Measurements from ENCODE around the gene PEA15. TPM values are rescaled to one million over a fixed set of nuclear protein-coding genes. Genes with fewer than 3 reads are reported as not detected.

Gene PEA15
- total RNA-seq, 2 experiments from 2014 or later: 9.4 to 10.3 TPM

DNA sequence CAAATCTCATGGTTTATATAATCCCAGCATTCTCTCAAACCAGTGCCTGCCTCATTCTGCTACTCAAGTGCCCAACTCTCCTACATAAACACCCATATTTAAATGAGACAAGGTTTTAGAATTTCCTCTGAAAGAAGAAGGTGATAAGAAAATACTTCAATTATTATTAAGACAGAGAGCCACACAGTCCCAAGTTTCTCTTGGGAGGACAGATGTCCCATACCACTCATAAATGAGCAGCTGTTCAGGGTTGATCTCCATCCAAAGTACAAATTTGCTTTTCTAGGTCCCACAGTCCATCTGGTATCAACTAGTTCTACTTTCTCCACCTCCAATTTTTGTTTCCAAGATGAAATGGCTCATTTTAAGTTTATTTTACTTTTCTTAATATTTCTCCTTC is 45.8 kb downstream of the PEA15 start:
- no peak overlapping the region for H3K4me3 ChIP-seq (ENCODE audit: low read length)
- H3K9me3 ChIP-seq (ENCODE audit: control insufficient read depth in 1 of 2, insufficient read depth in 1 of 2, low read length in 2 of 2): no peaks in the 10 kb centered on the region
- Mint-ChIP-seq H3K36me3 (ENCODE audit: low read depth) (peaks cover 27% of the 10 kb centered on the region), H3K4me3 (no peak overlapping the region), H3K9me3 (no peaks in the 10 kb centered on the region), H3K4me1 (ENCODE audit: low read depth) (peaks cover 26% of the 10 kb centered on the region), H3K27ac (no peak overlapping the region), H3K27me3 (no peaks in the 10 kb centered on the region)
- intact Hi-C loops (cut with DNase I, micrococcal nuclease): loop anchor here in 1 of 2 experiments (5.0 kb wide), 3 partner anchors 36 to 164 kb away; partner anchors contain the start of genes PEA15 and PEX19
- H3K27ac ChIP-seq (ENCODE audit: low read depth in 1 of 2, low read length in 2 of 2): no peak overlapping the region
- no peak for DNase-seq
- TF ChIP-seq, protein P1, sequence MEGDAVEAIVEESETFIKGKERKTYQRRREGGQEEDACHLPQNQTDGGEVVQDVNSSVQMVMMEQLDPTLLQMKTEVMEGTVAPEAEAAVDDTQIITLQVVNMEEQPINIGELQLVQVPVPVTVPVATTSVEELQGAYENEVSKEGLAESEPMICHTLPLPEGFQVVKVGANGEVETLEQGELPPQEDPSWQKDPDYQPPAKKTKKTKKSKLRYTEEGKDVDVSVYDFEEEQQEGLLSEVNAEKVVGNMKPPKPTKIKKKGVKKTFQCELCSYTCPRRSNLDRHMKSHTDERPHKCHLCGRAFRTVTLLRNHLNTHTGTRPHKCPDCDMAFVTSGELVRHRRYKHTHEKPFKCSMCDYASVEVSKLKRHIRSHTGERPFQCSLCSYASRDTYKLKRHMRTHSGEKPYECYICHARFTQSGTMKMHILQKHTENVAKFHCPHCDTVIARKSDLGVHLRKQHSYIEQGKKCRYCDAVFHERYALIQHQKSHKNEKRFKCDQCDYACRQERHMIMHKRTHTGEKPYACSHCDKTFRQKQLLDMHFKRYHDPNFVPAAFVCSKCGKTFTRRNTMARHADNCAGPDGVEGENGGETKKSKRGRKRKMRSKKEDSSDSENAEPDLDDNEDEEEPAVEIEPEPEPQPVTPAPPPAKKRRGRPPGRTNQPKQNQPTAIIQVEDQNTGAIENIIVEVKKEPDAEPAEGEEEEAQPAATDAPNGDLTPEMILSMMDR (IDR thresholded peaks at IDR 0.05): no peak
- ChIA-PET POLR2A (interaction anchor here (0.6 to 3.0 kb wide), 3 partner anchors 11 to 914 kb away, joined by 4 to 39 read pairs (median 14); partner anchors contain the start of genes DCAF8 and PEX19), CTCF (interaction anchor here (1.3 to 4.5 kb wide), 5 partner anchors 9 to 150 kb away, joined by 5 to 24 read pairs (median 14); no protein-coding TSS in a partner anchor)
- no peak for ATAC-seq (ENCODE audit: poor library complexity)
- no peaks in the 10 kb centered on the region for H3K27me3 ChIP-seq (ENCODE audit: control insufficient read depth in 1 of 2, insufficient read depth in 2 of 2, low read length in 2 of 2)
- H3K4me1 ChIP-seq (ENCODE audit: insufficient read depth, low read length): peaks cover 4% of the 10 kb centered on the region
- peaks cover 13% of the 10 kb centered on the region for H3K36me3 ChIP-seq (ENCODE audit: insufficient read depth, low read length)

DNA sequence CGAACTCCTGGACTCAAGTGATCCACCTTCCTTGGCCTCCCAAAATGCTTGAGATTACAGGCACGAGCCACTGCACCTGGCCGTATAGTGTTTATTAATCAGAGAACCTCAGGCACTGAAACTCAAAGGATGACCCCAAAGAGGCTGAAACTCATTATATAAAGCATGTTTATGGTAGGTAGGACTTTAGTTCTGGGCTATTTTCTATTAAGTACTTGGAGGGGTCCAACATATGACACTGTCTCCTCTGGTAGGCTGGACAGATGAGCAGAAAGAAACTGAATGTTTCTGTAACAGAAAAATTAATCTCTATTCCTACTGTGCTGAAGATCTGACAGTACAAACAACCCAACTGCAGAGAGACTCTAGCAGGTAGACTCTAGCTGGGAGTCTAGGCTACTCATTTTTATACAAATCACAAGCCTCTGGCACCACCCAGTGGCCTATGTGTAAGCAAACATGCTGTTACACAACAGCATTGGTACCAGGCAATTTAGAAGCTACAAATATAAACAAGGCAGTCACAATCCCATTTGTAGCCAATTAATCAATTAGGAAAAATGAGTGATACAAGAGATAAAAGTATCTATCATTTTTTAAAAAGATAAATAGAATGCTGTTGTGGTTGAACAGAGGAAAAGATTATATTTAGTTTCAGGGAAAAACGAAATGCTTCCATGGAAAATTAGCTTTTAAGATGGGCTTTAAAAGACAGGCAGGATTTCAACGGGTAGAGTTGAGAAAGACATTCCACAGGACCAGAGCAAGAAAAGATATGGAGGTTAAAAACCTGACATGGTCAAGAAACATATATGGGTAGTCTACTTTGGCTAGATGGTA is 46.7 kb downstream of the PEA15 start:
- TF ChIP-seq, protein P1 (IDR thresholded peaks at IDR 0.05): peak; percentile 76
- Histone ChIP-seq H3K27me3 (ENCODE audit: control insufficient read depth in 1 of 2, insufficient read depth in 2 of 2, low read length in 2 of 2) (no peaks in the 10 kb centered on the region), H3K4me1 (ENCODE audit: insufficient read depth, low read length) (no peaks in the 10 kb centered on the region), H3K27ac (ENCODE audit: low read depth in 1 of 2, low read length in 2 of 2) (no peak overlapping the region), H3K9me3 (ENCODE audit: control insufficient read depth in 1 of 2, insufficient read depth in 1 of 2, low read length in 2 of 2) (no peaks in the 10 kb centered on the region), H3K4me3 (ENCODE audit: low read length) (no peak overlapping the region), H3K36me3 (ENCODE audit: insufficient read depth, low read length) (peaks cover 10% of the 10 kb centered on the region)
- Mint-ChIP-seq H3K27ac (peak overlapping the region; percentile 57), H3K4me3 (no peak overlapping the region), H3K36me3 (ENCODE audit: low read depth) (peaks cover 34% of the 10 kb centered on the region), H3K4me1 (ENCODE audit: low read depth) (peaks cover 34% of the 10 kb centered on the region), H3K9me3 (no peaks in the 10 kb centered on the region), H3K27me3 (no peaks in the 10 kb centered on the region)
- ChIA-PET CTCF (interaction anchor here (0.6 to 4.5 kb wide), 31 partner anchors 9 to 329 kb away, joined by 3 to 24 read pairs (median 5); partner anchors contain the start of genes CASQ1, DCAF8 and PEX19), POLR2A (interaction anchor here (0.7 to 3.0 kb wide), 6 partner anchors 10 to 205 kb away, joined by 3 to 39 read pairs (median 9); partner anchors contain the start of genes DCAF8 and PEX19)
- peak; percentile 25 to 82 (median 49) for DNase-seq
- ATAC-seq (ENCODE audit: poor library complexity): peak; percentile 100
- intact Hi-C loops (cut with DNase I, micrococcal nuclease): loop anchor here (1.0 to 5.0 kb wide), 5 partner anchors 35 to 165 kb away; partner anchors contain the start of genes PEA15 (in 1 of the 2) and PEX19 (in 1 of the 2)

DNA sequence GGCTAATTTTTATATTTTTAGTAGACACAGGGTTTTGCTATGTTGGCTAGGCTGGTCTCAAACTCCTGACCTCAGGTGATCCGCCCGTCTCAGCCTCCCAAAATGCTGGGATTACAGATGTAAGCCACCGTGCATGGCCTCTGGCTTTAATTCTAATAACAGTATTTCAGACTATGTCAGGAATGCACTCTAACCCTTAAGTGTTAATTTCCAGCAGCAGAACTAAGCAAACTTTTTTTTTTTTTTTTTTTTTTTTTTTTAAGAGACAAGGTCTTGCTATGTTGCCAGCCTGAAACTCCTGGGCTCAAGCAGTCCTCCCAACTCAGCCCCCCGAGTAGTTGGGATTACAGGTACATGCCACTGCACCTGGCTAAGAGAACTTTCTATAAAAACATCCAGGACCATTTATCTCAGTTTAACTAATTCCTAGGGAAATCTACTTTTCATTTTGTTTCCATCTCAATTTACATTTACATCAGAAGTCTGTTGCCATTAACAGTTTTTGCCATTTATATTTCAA is 50.7 kb downstream of the PEA15 start:
- Histone ChIP-seq H3K4me1 (ENCODE audit: insufficient read depth, low read length) (peaks cover 20% of the 10 kb centered on the region), H3K4me3 (ENCODE audit: low read length) (no peak overlapping the region), H3K36me3 (ENCODE audit: insufficient read depth, low read length) (peaks cover 5% of the 10 kb centered on the region), H3K27me3 (ENCODE audit: control insufficient read depth in 1 of 2, insufficient read depth in 2 of 2, low read length in 2 of 2) (no peaks in the 10 kb centered on the region), H3K27ac (ENCODE audit: low read depth in 1 of 2, low read length in 2 of 2) (peak overlapping the region in 1 of 2 donors; percentile 7), H3K9me3 (ENCODE audit: control insufficient read depth in 1 of 2, insufficient read depth in 1 of 2, low read length in 2 of 2) (no peaks in the 10 kb centered on the region)
- TF ChIP-seq, protein P1 (IDR thresholded peaks at IDR 0.05): no peak
- ChIA-PET CTCF (interaction anchor here (0.6 kb wide), 2 partner anchors 734 to 841 kb away, joined by 3 to 7 read pairs; no protein-coding TSS in a partner anchor), POLR2A (no interaction called here)
- intact Hi-C loops (cut with DNase I, micrococcal nuclease): no loop called here
- Mint-ChIP-seq H3K9me3 (no peaks in the 10 kb centered on the region), H3K27ac (peak overlapping the region; percentile 75), H3K4me3 (no peak overlapping the region), H3K27me3 (no peaks in the 10 kb centered on the region), H3K36me3 (ENCODE audit: low read depth) (peaks cover 50% of the 10 kb centered on the region), H3K4me1 (ENCODE audit: low read depth) (peaks cover 58% of the 10 kb centered on the region)
- no peak for DNase-seq
- ATAC-seq (ENCODE audit: poor library complexity): no peak

Data from CD4-positive, alpha-beta T cell (primary cell).